Measurements from ENCODE around the gene ALDH2. TPM values are rescaled to one million over a fixed set of nuclear protein-coding genes. Genes with fewer than 3 reads are reported as not detected.

Gene ALDH2
- total and polyA plus RNA-seq, 8 donors, result 22.3 to 80.2 (median 40.6) TPM

DNA sequence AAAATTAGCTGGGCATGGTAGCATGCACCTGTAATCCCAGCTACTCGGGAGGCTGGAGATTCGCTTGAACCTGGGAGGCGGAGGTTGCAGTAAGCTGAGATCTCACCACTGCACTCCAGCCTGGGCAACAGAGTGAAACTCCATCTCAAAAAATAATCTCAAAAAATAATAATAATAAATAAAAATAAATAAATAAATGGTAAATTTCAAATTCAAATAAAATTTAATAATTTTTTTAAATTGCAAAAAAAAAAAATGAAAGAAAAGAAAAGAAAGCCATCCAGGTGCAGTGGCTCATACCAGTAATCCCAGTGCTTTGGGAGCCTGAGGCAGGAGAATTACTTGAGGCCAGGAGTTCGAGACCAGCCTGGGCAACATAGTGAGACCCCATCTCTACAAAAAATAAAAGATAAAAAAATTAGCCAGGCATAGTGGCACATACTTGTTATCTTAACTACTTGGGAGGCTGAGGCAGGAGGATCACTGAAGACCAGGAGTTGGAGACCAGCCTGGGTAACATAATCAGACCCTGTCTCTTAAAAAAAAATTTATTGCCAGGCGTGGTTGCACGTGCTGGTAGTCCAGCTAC is 36.4 kb downstream of the ALDH2 start:
- DNase-seq (peak in 1 of 6 donors; percentile 1), FAIRE-seq (no peak), ATAC-seq (no peak)
- intact Hi-C loops (cut with DNase I), result no loop called here
- Histone ChIP-seq H3K36me3 (peaks cover 12 to 69% (median 35%) of the 10 kb centered on the region in 3 donors), H3K4me1 (no peaks in the 10 kb centered on the region), H3K27ac (no peak overlapping the region), H3K4me3 (no peak overlapping the region), H3K9me3 (no peaks in the 10 kb centered on the region), H3K27me3 (no peaks in the 10 kb centered on the region)
- TF ChIP-seq, protein P1, sequence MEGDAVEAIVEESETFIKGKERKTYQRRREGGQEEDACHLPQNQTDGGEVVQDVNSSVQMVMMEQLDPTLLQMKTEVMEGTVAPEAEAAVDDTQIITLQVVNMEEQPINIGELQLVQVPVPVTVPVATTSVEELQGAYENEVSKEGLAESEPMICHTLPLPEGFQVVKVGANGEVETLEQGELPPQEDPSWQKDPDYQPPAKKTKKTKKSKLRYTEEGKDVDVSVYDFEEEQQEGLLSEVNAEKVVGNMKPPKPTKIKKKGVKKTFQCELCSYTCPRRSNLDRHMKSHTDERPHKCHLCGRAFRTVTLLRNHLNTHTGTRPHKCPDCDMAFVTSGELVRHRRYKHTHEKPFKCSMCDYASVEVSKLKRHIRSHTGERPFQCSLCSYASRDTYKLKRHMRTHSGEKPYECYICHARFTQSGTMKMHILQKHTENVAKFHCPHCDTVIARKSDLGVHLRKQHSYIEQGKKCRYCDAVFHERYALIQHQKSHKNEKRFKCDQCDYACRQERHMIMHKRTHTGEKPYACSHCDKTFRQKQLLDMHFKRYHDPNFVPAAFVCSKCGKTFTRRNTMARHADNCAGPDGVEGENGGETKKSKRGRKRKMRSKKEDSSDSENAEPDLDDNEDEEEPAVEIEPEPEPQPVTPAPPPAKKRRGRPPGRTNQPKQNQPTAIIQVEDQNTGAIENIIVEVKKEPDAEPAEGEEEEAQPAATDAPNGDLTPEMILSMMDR (IDR thresholded peaks at IDR 0.05), result no peak
- 95 to 97% methylated on average over 6 of the region's 6 CpGs for WGBS, 2 donors

- no peaks in the 10 kb centered on the region for H3K27me3 ChIP-seq
- TF ChIP-seq, protein P1 (IDR thresholded peaks at IDR 0.05), result no peak
- peak in 1 of 6 donors; percentile 29 for DNase-seq
- FAIRE-seq, result no peak
- H3K9me3 ChIP-seq, result no peaks in the 10 kb centered on the region
- no peaks in the 10 kb centered on the region for H3K4me1 ChIP-seq
- peaks cover 8 to 62% (median 36%) of the 10 kb centered on the region in 3 donors for H3K36me3 ChIP-seq
- no peak overlapping the region for H3K4me3 ChIP-seq
- intact Hi-C loops (cut with DNase I), result no loop called here
- ATAC-seq, result no peak
- H3K27ac ChIP-seq, result no peak overlapping the region
- WGBS, 2 donors, result 98% methylated on average over 8 of the region's 8 CpGs
Measured at GRCh38 chr12:111803851-111804250, 37.1 kb downstream of the ALDH2 start.

- Histone ChIP-seq H3K27ac (no peak overlapping the region), H3K4me3 (no peak overlapping the region), H3K36me3 (peaks cover 0 to 56% (median 12%) of the 10 kb centered on the region in 3 donors), H3K9me3 (no peaks in the 10 kb centered on the region), H3K27me3 (no peaks in the 10 kb centered on the region), H3K4me1 (no peaks in the 10 kb centered on the region)
- WGBS, 2 donors, result 79 to 86% methylated on average over 4 of the region's 4 CpGs
- intact Hi-C loops (cut with DNase I), result no loop called here
- DNase-seq (peak in 1 of 6 donors; percentile 4), ATAC-seq (no peak), FAIRE-seq (no peak)
- TF ChIP-seq, protein P1 (IDR thresholded peaks at IDR 0.05), result no peak
Measured at GRCh38 chr12:111806304-111806703, 39.6 kb downstream of the ALDH2 start.

- Histone ChIP-seq H3K9me3 (no peaks in the 10 kb centered on the region), H3K36me3 (peaks cover 0 to 54% (median 10%) of the 10 kb centered on the region in 3 donors), H3K27ac (no peak overlapping the region), H3K4me1 (no peaks in the 10 kb centered on the region), H3K4me3 (no peak overlapping the region), H3K27me3 (no peaks in the 10 kb centered on the region)
- no peak for FAIRE-seq
- peak in 1 of 6 donors; percentile 19 for DNase-seq
- no peak for ATAC-seq
- intact Hi-C loops (cut with DNase I), result no loop called here
- 88 to 89% methylated on average over 7 of the region's 7 CpGs for WGBS, 2 donors
- TF ChIP-seq, protein P1 (IDR thresholded peaks at IDR 0.05), result no peak
Measured at GRCh38 chr12:111807232-111807631, 40.5 kb downstream of the ALDH2 start.

All from pancreas (tissue), 10 donors.